Right lobe of liver (tissue), 6 donors: Measurements from ENCODE around the gene PLA2G4A. TPM values are rescaled to one million over a fixed set of nuclear protein-coding genes. Genes with fewer than 3 reads are reported as not detected.

Experiments used
- ATAC-seq, 4 donors: fragments of 200-7000 bp; cut with Tn5 transposase; one replicate each; pipeline ENCODE4 v1.9.1; 2020; ENCODE audit warnings: mild to moderate bottlenecking in 4 of 4, moderate library complexity in 4 of 4
- DNase-seq, 3 donors: peaks; one replicate each; pipeline ENCODE4 v3.0.0-alpha.2; 2020
- H3K27ac ChIP-seq, 3 donors: fragments of 200-600 bp; one replicate each; pipeline ENCODE4 v1.8.0; 2022
- H3K27me3 ChIP-seq, 2 donors: fragments of 200-600 bp; one replicate each; pipeline ENCODE4 v1.8.0; 2022
- H3K36me3 ChIP-seq, 4 donors: fragments of 200-600 bp; sonication (generic) in 1 of 4; one replicate each; pipeline versions ENCODE4 v1.5.1 to v1.8.0; 2017 to 2022; ENCODE audit warnings: control low read depth in 1 of 4
- H3K4me1 ChIP-seq, 4 donors: fragments of 200-600 bp; sonication (generic) in 1 of 4; one replicate each; pipeline versions ENCODE4 v1.5.1 to v1.8.0; 2017 to 2022; ENCODE audit warnings: control low read depth in 1 of 4
- H3K4me3 ChIP-seq, 3 donors: fragments of 200-600 bp; one replicate each; pipeline ENCODE4 v1.8.0; 2022
- H3K9me3 ChIP-seq, 4 donors: fragments of 200-600 bp; sonication (generic) in 1 of 4; one replicate each; pipeline versions ENCODE4 v1.5.1 to v1.8.0; 2017 to 2022; ENCODE audit warnings: control low read depth in 1 of 4
- CTCF ChIP-seq, 4 donors: fragments of 200-600 bp in 3 of 4; fragments of 450-650 bp in 1 of 4; IDR thresholded peaks; one replicate each; pipeline versions ENCODE4 v1.5.1 to v1.8.0; 2016 to 2022; ENCODE audit warnings: antibody characterized with exemption in 4 of 4, mild to moderate bottlenecking in 2 of 4
- POLR2A ChIP-seq: fragments of 450-650 bp; IDR thresholded peaks from one replicate; pipeline ENCODE4 v1.6.1; 2017; ENCODE audit warnings: antibody characterized with exemption, mild to moderate bottlenecking
- WGBS: methylation state at CpG from one replicate; pipeline ENCODE4 v1.1.6; 2018; ENCODE audit warnings: low coverage, low lambda C conversion rate; ENCODE audit not compliant: insufficient coverage; ENCODE audit errors: missing lambda C conversion rate; 5-methylcytosine and 5-hydroxymethylcytosine counted together
- intact Hi-C, 2 donors: fragments of 100-400 bp; cut with DNase I; formaldehyde crosslinking; loops; one replicate each; pipeline versions ENCODE4 v1.11.2 to v1.14.1; 2022
- total RNA-seq, 6 experiments: library from RNA; depleted of rRNA in 2 of 6; stranded (reverse); fragments of >200 nt in 2 of 6; fragmentation: NEBNext Ultra II Directional in 3 of 6; extraction: Animal tissue kit (Norgen Biotek cat#: 25700) in 3 of 6; gene quantifications; one replicate each; pipeline versions ENCODE4 v1.1.0 to v1.2.4, GENCODE V29; 2016 to 2023
- donor health status: DM: no; HTN: yes; CAD: no.
- donor health status: DM: no; HTN: no; CAD: no.
- donor health status: DM: no; HTN: no; CAD: no.
- donor health status: DM: no; HTN: yes; CAD: no.
- donor health status: DM: no; HTN: yes; CAD: no.

PLA2G4A gene
- total RNA-seq, 6 experiments from 2014 or later, result 0.12 to 1.7 (median 0.98) TPM

GRCh38 chr1:186949173-186949572 lies 120.4 kb downstream of the PLA2G4A start:
- Histone ChIP-seq H3K4me1 (no peaks in the 10 kb centered on the region), H3K36me3 (no peaks in the 10 kb centered on the region), H3K9me3 (no peaks in the 10 kb centered on the region), H3K4me3 (no peak overlapping the region), H3K27ac (no peak overlapping the region), H3K27me3 (no peaks in the 10 kb centered on the region)
- ATAC-seq, result no peak
- no peak for TF ChIP-seq POLR2A
- no peak for TF ChIP-seq CTCF (IDR thresholded peaks at IDR 0.05)
- intact Hi-C loops, result no loop called here
- no peak for DNase-seq
- WGBS, result 0% methylated on average over 1 of the region's 1 CpG

- intact Hi-C loops, result no loop called here
- no peaks in the 10 kb centered on the region for H3K9me3 ChIP-seq
- ATAC-seq (no peak), DNase-seq (no peak)
- H3K4me3 ChIP-seq, result no peak overlapping the region
- no peaks in the 10 kb centered on the region for H3K36me3 ChIP-seq
- H3K27ac ChIP-seq, result no peak overlapping the region
- H3K27me3 ChIP-seq, result no peaks in the 10 kb centered on the region
- 33% methylated on average over 4 of the region's 4 CpGs for whole genome bisulfite sequencing
- no peaks in the 10 kb centered on the region for H3K4me1 ChIP-seq
- no peak for TF ChIP-seq POLR2A
- no peak for TF ChIP-seq CTCF (IDR thresholded peaks at IDR 0.05)
These were observed 121.8 kb downstream of the PLA2G4A start for GRCh38 chr1:186950547-186950946.

GRCh38 chr1:186953876-186954275 lies 125.1 kb downstream of the PLA2G4A start:
- TF ChIP-seq CTCF (IDR thresholded peaks at IDR 0.05), result no peak
- TF ChIP-seq POLR2A, result no peak
- Histone ChIP-seq H3K36me3 (no peaks in the 10 kb centered on the region), H3K9me3 (no peaks in the 10 kb centered on the region), H3K27ac (no peak overlapping the region), H3K4me1 (no peaks in the 10 kb centered on the region), H3K27me3 (no peaks in the 10 kb centered on the region), H3K4me3 (no peak overlapping the region)
- no peak for DNase-seq
- intact Hi-C loops, result no loop called here
- 58% methylated on average over 2 of the region's 2 CpGs for WGBS
- ATAC-seq, result no peak

GRCh38 chr1:186957314-186957713 lies 128.6 kb downstream of the PLA2G4A start:
- Histone ChIP-seq H3K4me3 (no peak overlapping the region), H3K4me1 (no peaks in the 10 kb centered on the region), H3K27me3 (no peaks in the 10 kb centered on the region), H3K9me3 (no peaks in the 10 kb centered on the region), H3K27ac (no peak overlapping the region), H3K36me3 (no peaks in the 10 kb centered on the region)
- TF ChIP-seq CTCF (IDR thresholded peaks at IDR 0.05) (no peak), POLR2A (no peak)
- ATAC-seq (no peak), DNase-seq (no peak)
- 4% methylated on average over 2 of the region's 2 CpGs for WGBS
- intact Hi-C loops, result no loop called here

GRCh38 chr1:186958520-186958919 lies 129.8 kb downstream of the PLA2G4A start:
- TF ChIP-seq CTCF (IDR thresholded peaks at IDR 0.05), result no peak
- no peak for TF ChIP-seq POLR2A
- Histone ChIP-seq H3K27ac (no peak overlapping the region), H3K4me1 (no peaks in the 10 kb centered on the region), H3K36me3 (no peaks in the 10 kb centered on the region), H3K4me3 (no peak overlapping the region), H3K27me3 (no peaks in the 10 kb centered on the region), H3K9me3 (no peaks in the 10 kb centered on the region)
- no peak for ATAC-seq
- intact Hi-C loops, result no loop called here
- DNase-seq, result no peak
- 37% methylated on average over 2 of the region's 2 CpGs for WGBS
